ENCODE results near the gene TNFAIP2. TPM values are rescaled to one million over a fixed set of nuclear protein-coding genes. Genes with fewer than 3 reads are reported as not detected.

The TNFAIP2 gene
- total RNA-seq, 2 experiments from 2014 or later, result not detected

DNA sequence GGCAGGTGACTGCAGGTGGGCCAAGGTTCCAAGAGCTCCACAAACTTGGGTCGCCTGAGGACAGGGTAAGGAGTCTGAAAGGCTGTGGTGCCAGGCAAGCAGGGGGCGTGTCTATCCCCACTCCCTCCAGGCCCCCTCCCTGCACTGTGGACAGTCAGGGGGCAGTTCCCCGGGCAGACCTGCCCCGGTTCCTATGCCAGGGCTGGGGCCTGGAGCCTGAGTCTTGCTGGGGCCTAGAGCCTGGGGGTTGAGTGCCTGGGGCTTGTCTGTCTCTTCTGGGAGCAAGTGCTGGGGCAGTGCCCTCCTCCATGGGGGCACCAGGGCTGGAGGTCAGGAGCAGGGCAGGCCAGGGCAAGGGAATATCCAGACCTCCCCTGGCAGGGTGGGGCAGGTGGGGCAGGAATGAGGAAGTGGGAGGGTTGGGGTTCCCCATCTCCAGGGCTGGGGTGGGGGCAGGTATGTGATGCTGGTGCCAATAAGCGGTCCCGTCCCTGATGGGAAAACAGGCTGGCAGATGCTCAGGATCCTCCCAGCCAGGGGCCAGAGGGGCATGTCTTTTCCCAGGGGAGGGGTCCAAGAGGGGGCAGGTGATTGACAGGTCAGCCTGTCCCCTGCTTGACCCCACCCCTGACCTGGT, 11.9 kb upstream of the TNFAIP2 start:
- intact Hi-C loops (cut with micrococcal nuclease; ENCODE audit: unreplicated experiment), result no loop called here
- TF ChIP-seq CTCF (conservative IDR thresholded peaks at IDR 0.05; ENCODE audit: low read length) (no peak), EZH2phosphoT487 (IDR thresholded peaks at IDR 0.05; ENCODE audit: borderline replicate concordance, low read depth, low read length) (no peak)
- no TSS peak for BruUV-seq (replicated peaks)
- DNase-seq (ENCODE audit: low spot score), result no peak
- ChIA-PET CTCF (ENCODE audit: unreplicated experiment) (no interaction called here), POLR2A (no interaction called here)
- H3K9me2 ChIP-seq (ENCODE audit: insufficient read depth, low read length), result no peaks in the 10 kb centered on the region
- peaks cover 23% of the 10 kb centered on the region for H3K4me1 ChIP-seq (ENCODE audit: insufficient read depth, low read length, poor library complexity, severe bottlenecking)
- H2AFZ ChIP-seq (ENCODE audit: low read length), result no peak overlapping the region
- H3K36me3 ChIP-seq (ENCODE audit: insufficient read depth, low read length), result no peaks in the 10 kb centered on the region
- no peak overlapping the region for H3K27ac ChIP-seq (ENCODE audit: low read depth, low read length, poor library complexity, severe bottlenecking)
- H3K4me3 ChIP-seq (ENCODE audit: low read depth, low read length, poor library complexity, severe bottlenecking), result no peak overlapping the region
- H4K20me1 ChIP-seq (ENCODE audit: insufficient read depth, low read length), result no peaks in the 10 kb centered on the region
- H3K4me2 ChIP-seq (ENCODE audit: low read length), result no peak overlapping the region; the same call in 1 of the 2 replicates
- no peaks in the 10 kb centered on the region for H3K9me3 ChIP-seq (ENCODE audit: low read length)
- H3K79me2 ChIP-seq (ENCODE audit: insufficient read depth, low read depth, low read length), result no peaks in the 10 kb centered on the region

- CTCF ChIA-PET (ENCODE audit: unreplicated experiment), result no interaction called here
- no peaks in the 10 kb centered on the region for H3K9me3 ChIP-seq (ENCODE audit: low read length)
- no peak overlapping the region for H2AFZ ChIP-seq (ENCODE audit: low read length)
- H3K27ac ChIP-seq (ENCODE audit: low read depth, low read length, poor library complexity, severe bottlenecking), result no peak overlapping the region
- no peak overlapping the region for H3K4me3 ChIP-seq (ENCODE audit: low read depth, low read length, poor library complexity, severe bottlenecking)
- no peak for TF ChIP-seq EZH2phosphoT487 (IDR thresholded peaks at IDR 0.05; ENCODE audit: borderline replicate concordance, low read depth, low read length)
- TF ChIP-seq CTCF (conservative IDR thresholded peaks at IDR 0.05; ENCODE audit: low read length), result no peak
- H3K79me2 ChIP-seq (ENCODE audit: insufficient read depth, low read depth, low read length), result no peaks in the 10 kb centered on the region
- H4K20me1 ChIP-seq (ENCODE audit: insufficient read depth, low read length), result no peaks in the 10 kb centered on the region
- peaks cover 20% of the 10 kb centered on the region for H3K4me1 ChIP-seq (ENCODE audit: insufficient read depth, low read length, poor library complexity, severe bottlenecking)
- DNase-seq (ENCODE audit: low spot score), result no peak
- no peaks in the 10 kb centered on the region for H3K36me3 ChIP-seq (ENCODE audit: insufficient read depth, low read length)
- POLR2A ChIA-PET, result no interaction called here
- no peak overlapping the region; the same call in 1 of the 2 replicates for H3K4me2 ChIP-seq (ENCODE audit: low read length)
- intact Hi-C loops (cut with micrococcal nuclease; ENCODE audit: unreplicated experiment), result no loop called here
- no TSS peak for BruUV-seq (replicated peaks)
- H3K9me2 ChIP-seq (ENCODE audit: insufficient read depth, low read length), result no peaks in the 10 kb centered on the region
Measured at GRCh38 chr14:103112400-103113243, 10.6 kb upstream of the TNFAIP2 start.

- DNase-seq (ENCODE audit: low spot score), result no peak
- Histone ChIP-seq H3K9me3 (ENCODE audit: low read length) (no peaks in the 10 kb centered on the region), H4K20me1 (ENCODE audit: insufficient read depth, low read length) (no peaks in the 10 kb centered on the region), H3K4me2 (ENCODE audit: low read length) (no peak overlapping the region), H3K4me3 (ENCODE audit: low read depth, low read length, poor library complexity, severe bottlenecking) (no peak overlapping the region), H3K9me2 (ENCODE audit: insufficient read depth, low read length) (no peaks in the 10 kb centered on the region), H2AFZ (ENCODE audit: low read length) (no peak overlapping the region), H3K36me3 (ENCODE audit: insufficient read depth, low read length) (no peaks in the 10 kb centered on the region), H3K27ac (ENCODE audit: low read depth, low read length, poor library complexity, severe bottlenecking) (no peak overlapping the region), H3K4me1 (ENCODE audit: insufficient read depth, low read length, poor library complexity, severe bottlenecking) (peaks cover 20% of the 10 kb centered on the region), H3K79me2 (ENCODE audit: insufficient read depth, low read depth, low read length) (no peaks in the 10 kb centered on the region)
- ChIA-PET POLR2A (no interaction called here), CTCF (ENCODE audit: unreplicated experiment) (no interaction called here)
- BruUV-seq (replicated peaks), result no TSS peak
- intact Hi-C loops (cut with micrococcal nuclease; ENCODE audit: unreplicated experiment), result no loop called here
- no peak for TF ChIP-seq CTCF (conservative IDR thresholded peaks at IDR 0.05; ENCODE audit: low read length)
- TF ChIP-seq EZH2phosphoT487 (IDR thresholded peaks at IDR 0.05; ENCODE audit: borderline replicate concordance, low read depth, low read length), result no peak
Measured at GRCh38 chr14:103113303-103113702, 10.0 kb upstream of the TNFAIP2 start.
